ENCODE data around the gene LILRB1.

- TF ChIP-seq L3MBTL2 (conservative IDR thresholded peaks at IDR 0.05), result no peak
- no peak for TF ChIP-seq HDGF (IDR thresholded peaks at IDR 0.05; ENCODE audit: borderline replicate concordance)
- TF ChIP-seq SP1 (IDR thresholded peaks at IDR 0.05), result no peak
- TF ChIP-seq ELF4 (IDR thresholded peaks at IDR 0.05), result no peak
- no peak for TF ChIP-seq FOXM1 (IDR thresholded peaks at IDR 0.05; ENCODE audit: borderline replicate concordance)
- TF ChIP-seq FOXK2 (IDR thresholded peaks at IDR 0.05), result no peak
- no peak for TF ChIP-seq BHLHE40 (IDR thresholded peaks at IDR 0.05; ENCODE audit: borderline replicate concordance)
- TF ChIP-seq NFRKB (IDR thresholded peaks at IDR 0.05), result no peak
Observed at GRCh38 chr19:54587026-54587425, 43.3 kb upstream of the LILRB1 start.

Data from HEK293T (cell line).